Measurements from ENCODE around the gene LZTFL1.

- TF ChIP-seq TAF1 (IDR thresholded peaks at IDR 0.05; ENCODE audit: low read depth) (no peak), YY1 (IDR thresholded peaks at IDR 0.05; ENCODE audit: low read depth) (no peak), TEAD4 (IDR thresholded peaks at IDR 0.05) (no peak), TCF12 (IDR thresholded peaks at IDR 0.05; ENCODE audit: low read depth) (no peak), ZBTB7A (IDR thresholded peaks at IDR 0.05; ENCODE audit: low read depth) (no peak), FOXM1 (IDR thresholded peaks at IDR 0.05; ENCODE audit: borderline replicate concordance, low read depth) (no peak), EP300 (IDR thresholded peaks at IDR 0.05; ENCODE audit: borderline replicate concordance) (no peak), NFIC (IDR thresholded peaks at IDR 0.05) (no peak), RAD21 (IDR thresholded peaks at IDR 0.05; ENCODE audit: low read depth) (no peak), CREB1 (IDR thresholded peaks at IDR 0.05; ENCODE audit: low read depth) (no peak), CEBPB (IDR thresholded peaks at IDR 0.05) (no peak)
- TF ChIP-seq, protein P1, sequence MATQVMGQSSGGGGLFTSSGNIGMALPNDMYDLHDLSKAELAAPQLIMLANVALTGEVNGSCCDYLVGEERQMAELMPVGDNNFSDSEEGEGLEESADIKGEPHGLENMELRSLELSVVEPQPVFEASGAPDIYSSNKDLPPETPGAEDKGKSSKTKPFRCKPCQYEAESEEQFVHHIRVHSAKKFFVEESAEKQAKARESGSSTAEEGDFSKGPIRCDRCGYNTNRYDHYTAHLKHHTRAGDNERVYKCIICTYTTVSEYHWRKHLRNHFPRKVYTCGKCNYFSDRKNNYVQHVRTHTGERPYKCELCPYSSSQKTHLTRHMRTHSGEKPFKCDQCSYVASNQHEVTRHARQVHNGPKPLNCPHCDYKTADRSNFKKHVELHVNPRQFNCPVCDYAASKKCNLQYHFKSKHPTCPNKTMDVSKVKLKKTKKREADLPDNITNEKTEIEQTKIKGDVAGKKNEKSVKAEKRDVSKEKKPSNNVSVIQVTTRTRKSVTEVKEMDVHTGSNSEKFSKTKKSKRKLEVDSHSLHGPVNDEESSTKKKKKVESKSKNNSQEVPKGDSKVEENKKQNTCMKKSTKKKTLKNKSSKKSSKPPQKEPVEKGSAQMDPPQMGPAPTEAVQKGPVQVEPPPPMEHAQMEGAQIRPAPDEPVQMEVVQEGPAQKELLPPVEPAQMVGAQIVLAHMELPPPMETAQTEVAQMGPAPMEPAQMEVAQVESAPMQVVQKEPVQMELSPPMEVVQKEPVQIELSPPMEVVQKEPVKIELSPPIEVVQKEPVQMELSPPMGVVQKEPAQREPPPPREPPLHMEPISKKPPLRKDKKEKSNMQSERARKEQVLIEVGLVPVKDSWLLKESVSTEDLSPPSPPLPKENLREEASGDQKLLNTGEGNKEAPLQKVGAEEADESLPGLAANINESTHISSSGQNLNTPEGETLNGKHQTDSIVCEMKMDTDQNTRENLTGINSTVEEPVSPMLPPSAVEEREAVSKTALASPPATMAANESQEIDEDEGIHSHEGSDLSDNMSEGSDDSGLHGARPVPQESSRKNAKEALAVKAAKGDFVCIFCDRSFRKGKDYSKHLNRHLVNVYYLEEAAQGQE (IDR thresholded peaks at IDR 0.05; ENCODE audit: low read depth), result no peak
Measured at GRCh38 chr3:45858809-45859543, 17.1 kb upstream of the LZTFL1 start.
